Stimulated activated naive CD4-positive, alpha-beta T cell treated with Interleukin-2 at 50 U/mL for 16 hours (primary cell): ENCODE results near the gene PPP1R9A.

ENCODE experiments used
- DNase-seq: peaks from one replicate; lab custom pipeline; 2025; lab: John Stamatoyannopoulos, UW

Gene PPP1R9A

GRCh38 chr7:94909179-94909466 lies 1.7 kb downstream of the PPP1R9A start:
- no peak for DNase-seq

- no peak for DNase-seq
Observed at GRCh38 chr7:94912085-94912484, 4.7 kb downstream of the PPP1R9A start.

GRCh38 chr7:94913391-94913790 lies 6.0 kb downstream of the PPP1R9A start:
- no peak for DNase-seq

DNA sequence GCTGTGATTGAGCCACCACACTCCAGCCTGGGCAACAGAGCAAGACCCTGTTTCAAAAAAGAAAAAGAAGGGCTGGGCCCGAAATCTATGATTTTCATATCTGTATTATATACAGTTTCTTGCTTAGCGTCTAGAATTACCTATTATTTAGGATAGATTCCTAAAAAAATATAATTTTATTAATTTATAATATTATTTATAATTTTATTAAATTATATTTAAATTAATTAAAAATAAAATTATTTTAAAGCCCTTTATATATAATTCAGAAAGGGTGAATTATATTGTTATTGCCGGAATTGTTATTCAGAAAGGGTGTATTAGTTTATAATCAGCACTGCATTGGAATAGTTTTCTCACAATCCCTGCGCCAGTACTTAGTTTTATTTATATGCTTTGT lies 14.5 kb downstream of the PPP1R9A start:
- DNase-seq, result no peak

- no peak for DNase-seq
Observed at GRCh38 chr7:94922457-94922856, 15.1 kb downstream of the PPP1R9A start.

GRCh38 chr7:94923412-94923811 lies 16.0 kb downstream of the PPP1R9A start:
- no peak for DNase-seq

DNA sequence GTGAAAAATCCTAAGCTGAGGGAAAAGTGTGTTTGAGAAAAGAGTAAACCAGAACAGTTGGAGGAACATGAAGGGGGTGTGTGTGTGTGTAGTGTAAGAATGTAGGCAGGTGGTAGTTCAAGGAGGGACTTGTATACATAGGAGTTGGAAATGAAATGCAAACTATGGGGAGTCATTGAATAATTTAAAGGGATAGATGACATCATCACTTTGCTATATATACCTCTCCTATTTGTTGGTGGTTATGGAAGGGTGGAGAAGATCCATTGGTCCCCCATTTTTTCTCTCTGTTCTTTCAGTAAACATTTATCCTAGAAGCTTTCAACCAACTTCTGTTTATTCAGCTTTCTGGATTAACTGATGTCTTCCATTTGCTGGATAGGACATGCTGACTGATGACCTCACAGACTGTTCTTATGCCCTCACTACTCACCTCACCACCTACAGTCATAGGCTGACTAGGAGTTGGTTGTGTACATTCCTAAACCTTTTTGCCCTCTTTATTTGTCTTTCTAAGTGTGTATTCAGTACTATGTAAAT lies 20.8 kb downstream of the PPP1R9A start:
- DNase-seq, result no peak

- DNase-seq, result no peak
Observed at GRCh38 chr7:94933256-94933990, 26.0 kb downstream of the PPP1R9A start.

- no peak for DNase-seq
Observed at GRCh38 chr7:94939395-94939794, 32.0 kb downstream of the PPP1R9A start.

GRCh38 chr7:94940241-94940640 lies 32.8 kb downstream of the PPP1R9A start:
- no peak for DNase-seq

DNA sequence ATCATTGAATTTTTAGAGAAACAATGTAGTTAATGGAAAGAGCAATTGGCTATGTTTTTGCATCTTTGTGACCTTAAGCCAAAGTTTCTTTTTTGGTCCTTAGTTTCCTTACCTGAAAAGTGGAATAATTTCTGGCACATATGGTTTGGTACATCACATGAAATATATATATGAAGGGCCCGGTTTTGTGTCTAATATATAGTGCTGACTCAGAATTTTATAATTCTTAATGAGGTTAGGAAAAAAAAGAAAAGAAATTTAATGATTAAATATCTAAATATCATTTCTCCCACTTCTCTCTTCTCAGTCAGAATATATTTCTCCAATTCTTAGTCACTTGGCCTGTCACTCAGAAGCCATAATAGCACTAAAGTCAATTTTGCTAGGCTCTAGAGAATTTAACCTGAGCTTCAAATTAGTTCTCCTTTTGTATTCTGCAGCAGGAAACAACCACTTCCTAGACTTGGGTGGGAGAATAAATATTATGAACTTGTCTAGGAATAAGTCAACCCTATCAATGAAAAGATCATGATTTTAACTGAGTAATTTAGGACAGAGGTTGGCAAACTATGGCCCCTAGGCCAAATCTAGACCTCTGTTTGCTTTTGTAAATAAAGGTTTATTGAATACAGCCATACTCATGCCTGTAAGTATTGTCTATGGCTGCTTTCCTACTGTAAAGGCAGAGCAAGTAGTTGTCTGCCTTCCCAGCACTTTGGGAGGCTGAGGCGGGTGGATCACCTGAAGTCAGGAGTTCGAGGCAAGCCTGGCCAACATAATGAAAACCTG lies 34.6 kb downstream of the PPP1R9A start:
- no peak for DNase-seq

DNA sequence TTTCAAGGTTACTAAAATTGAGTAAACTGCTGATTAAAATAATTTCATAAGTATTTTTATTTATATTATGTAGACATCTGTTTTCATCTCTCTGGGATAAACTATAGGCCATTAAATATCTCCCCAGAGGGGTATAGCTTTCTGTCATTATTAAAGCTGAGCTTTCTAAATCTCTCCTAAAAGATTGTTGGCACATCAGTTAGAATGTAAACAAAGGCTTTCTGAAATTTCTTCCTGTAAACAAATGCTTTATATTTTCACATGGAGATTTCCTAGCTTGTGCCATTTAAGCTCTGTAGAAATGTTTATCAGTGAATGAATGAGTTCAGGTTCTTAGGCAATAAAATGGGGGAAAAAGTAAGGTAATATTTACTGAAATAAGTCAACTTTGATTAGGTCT lies 35.7 kb downstream of the PPP1R9A start:
- no peak for DNase-seq

DNA sequence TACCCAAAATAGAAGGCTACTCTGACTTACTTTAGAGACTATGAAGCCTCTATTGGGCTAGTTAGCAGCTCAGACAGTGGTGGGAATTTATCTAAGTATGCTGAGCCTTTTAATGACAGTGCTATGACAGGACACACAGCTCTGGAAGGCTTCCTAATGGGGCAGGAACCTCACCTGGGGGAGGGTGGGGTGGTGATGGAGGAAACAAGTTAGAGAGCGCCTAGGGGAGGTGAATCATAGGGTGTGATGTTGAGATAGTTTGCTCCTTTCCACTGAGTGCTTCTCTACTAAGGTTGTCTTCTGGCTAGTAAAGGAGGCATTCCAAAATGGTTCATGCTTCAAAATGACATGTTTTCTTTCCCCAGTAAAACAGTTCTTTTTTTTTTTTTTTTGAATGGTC lies 42.1 kb downstream of the PPP1R9A start:
- no peak for DNase-seq

DNA sequence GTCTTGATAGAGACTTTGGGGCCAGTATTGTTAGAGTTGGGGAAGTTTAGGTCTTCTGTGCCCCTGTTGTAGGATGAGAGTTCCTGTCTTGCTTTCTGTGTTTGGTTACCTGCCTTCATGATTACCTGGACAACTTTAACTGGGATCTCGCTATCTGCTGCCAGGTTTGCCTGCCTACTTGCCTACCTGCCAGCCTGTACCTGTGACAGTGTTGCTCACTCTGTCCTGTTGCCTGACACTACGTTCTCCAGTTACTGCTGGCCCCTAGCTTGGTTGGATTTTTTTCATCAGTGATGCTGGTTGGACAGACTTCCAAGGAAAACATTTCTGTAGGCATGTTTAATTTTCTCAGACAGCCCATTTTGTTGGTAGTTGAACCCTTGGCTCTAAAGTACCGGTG lies 48.4 kb downstream of the PPP1R9A start:
- DNase-seq, result no peak

GRCh38 chr7:94957061-94957460 lies 49.7 kb downstream of the PPP1R9A start:
- DNase-seq, result no peak

DNA sequence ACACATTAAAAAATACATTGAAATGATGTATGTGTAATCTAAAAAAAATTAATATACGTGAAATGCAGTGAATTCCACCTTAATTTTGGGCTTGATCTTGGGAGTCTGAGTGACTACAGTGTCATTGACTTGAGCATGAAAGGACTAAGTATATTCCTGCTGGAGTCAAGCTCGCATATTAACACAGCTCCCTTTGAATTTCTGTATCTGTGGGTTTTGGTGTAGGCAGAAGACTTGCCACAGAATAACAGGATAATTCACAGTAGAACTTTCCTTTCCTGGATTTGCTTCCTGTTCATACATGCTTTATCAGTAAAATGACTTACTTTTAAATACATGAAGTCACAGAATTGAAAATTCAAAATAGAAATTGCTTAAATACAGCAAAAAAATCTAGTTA lies 55.3 kb downstream of the PPP1R9A start:
- DNase-seq, result no peak

- no peak for DNase-seq
Observed at GRCh38 chr7:94969434-94970084, 62.2 kb downstream of the PPP1R9A start.

GRCh38 chr7:94970085-94970576 lies 62.7 kb downstream of the PPP1R9A start:
- no peak for DNase-seq

- DNase-seq, result no peak
Observed at GRCh38 chr7:94971051-94971867, 63.9 kb downstream of the PPP1R9A start.

DNA sequence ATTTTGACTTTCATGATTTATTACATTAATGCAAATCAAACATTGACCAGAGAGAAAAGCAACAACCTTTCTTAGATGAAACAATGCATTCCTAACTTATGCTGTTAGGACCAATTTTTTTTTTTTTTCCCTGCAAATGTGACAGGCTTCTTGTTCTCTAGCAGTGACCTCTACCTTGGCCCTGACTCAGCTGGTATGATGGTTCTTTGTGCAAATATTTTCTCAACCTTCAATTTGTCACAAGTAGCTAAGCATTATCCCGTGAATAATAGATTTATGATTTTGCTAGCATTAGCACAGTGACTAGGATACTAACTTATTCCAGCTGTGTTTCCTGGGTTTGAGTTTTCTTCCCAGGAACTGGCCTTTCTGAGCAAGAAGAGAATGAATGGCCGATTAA lies 64.9 kb downstream of the PPP1R9A start:
- no peak for DNase-seq

DNA sequence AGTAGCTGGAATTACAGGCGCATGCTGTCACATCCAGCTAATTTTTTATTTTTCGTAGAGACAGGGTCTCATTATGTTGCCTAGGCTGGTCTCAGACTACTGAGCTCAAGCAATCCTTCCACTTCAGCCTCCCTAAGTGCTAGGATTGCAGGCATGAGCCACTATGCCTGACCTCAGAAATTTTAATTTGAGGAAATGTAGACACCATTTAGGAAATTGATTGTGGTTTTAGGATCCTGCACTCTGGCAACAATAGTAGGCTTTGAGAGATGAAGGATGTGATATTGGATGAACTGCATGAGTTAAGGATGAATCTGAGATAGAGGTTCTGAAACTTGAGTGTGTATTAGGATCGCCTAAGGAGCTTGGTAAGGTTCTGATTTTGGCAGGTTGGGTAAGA lies 66.5 kb downstream of the PPP1R9A start:
- DNase-seq, result no peak

DNA sequence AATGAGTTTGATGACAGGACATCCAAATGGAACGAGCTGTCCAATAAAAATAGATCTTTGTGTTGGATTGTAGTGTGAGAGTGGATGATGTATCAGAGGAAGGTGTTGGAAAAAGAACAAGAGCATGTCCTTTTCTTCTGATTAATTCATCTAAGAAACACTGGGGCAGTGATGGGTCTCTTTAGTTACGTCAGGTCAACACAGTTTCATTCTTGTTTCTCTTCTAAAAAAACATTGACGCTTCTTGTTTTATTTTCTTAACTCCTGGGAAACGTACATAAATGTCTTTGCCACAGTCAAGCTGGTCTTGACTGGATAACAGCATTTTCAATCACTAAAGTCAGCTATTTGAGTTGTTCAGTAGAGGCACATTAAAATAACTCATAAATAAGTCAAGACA lies 67.0 kb downstream of the PPP1R9A start:
- no peak for DNase-seq
